Endothelial cell (in vitro differentiated cells): ENCODE results near the gene TBC1D5. TPM values are rescaled to one million over a fixed set of nuclear protein-coding genes. Genes with fewer than 3 reads are reported as not detected.
"Not testable (repeated sequence)": the region's sequence is repeated elsewhere in the genome, so short reads cannot be mapped to it uniquely, and the experiment has no call there.

Source experiments
- DNase-seq: peaks from one replicate; pipeline ENCODE4 v3.0.0; 2021; ENCODE audit warnings: low spot score
- H3K27ac Mint-ChIP-seq: one replicate; pipeline ENCODE4 v1.8.0; 2021; ENCODE audit warnings: mixed read lengths, inconsistent platforms; ENCODE audit not compliant: unreplicated experiment
- H3K27me3 Mint-ChIP-seq: one replicate; pipeline ENCODE4 v1.8.0; 2021; ENCODE audit warnings: mild to moderate bottlenecking, moderate library complexity, mixed read lengths, inconsistent platforms; ENCODE audit not compliant: unreplicated experiment
- H3K36me3 Mint-ChIP-seq: one replicate; pipeline ENCODE4 v1.8.0; 2021; ENCODE audit warnings: mild to moderate bottlenecking, low read depth, mixed read lengths, inconsistent platforms; ENCODE audit not compliant: unreplicated experiment
- H3K4me1 Mint-ChIP-seq: one replicate; pipeline ENCODE4 v1.8.0; 2021; ENCODE audit warnings: mild to moderate bottlenecking, mixed read lengths, inconsistent platforms; ENCODE audit not compliant: unreplicated experiment
- H3K4me3 Mint-ChIP-seq: one replicate; pipeline ENCODE4 v1.8.0; 2021; ENCODE audit warnings: mild to moderate bottlenecking, mixed read lengths, inconsistent platforms; ENCODE audit not compliant: unreplicated experiment
- H3K9me3 Mint-ChIP-seq: one replicate; pipeline ENCODE4 v1.8.0; 2021; ENCODE audit warnings: mixed read lengths, inconsistent platforms; ENCODE audit not compliant: unreplicated experiment
- total RNA-seq: library from RNA; stranded (reverse); fragmentation: NEBNext Ultra II Directional; extraction: Animal tissue kit (Norgen Biotek cat#: 25700); gene quantifications from one replicate; pipeline ENCODE4 v1.2.1, GENCODE V29; 2021; ENCODE audit not compliant: unreplicated experiment
- TF ChIP-seq, protein P1 (sequence below): fragments of 200-600 bp; sonication (generic); IDR thresholded peaks from one replicate; pipeline ENCODE4 v1.5.0; 2021; ENCODE audit warnings: antibody characterized with exemption; ENCODE audit not compliant: unreplicated experiment

TBC1D5 gene
- total RNA-seq, 1 donor from 2014 or later = 48.2 TPM

DNA sequence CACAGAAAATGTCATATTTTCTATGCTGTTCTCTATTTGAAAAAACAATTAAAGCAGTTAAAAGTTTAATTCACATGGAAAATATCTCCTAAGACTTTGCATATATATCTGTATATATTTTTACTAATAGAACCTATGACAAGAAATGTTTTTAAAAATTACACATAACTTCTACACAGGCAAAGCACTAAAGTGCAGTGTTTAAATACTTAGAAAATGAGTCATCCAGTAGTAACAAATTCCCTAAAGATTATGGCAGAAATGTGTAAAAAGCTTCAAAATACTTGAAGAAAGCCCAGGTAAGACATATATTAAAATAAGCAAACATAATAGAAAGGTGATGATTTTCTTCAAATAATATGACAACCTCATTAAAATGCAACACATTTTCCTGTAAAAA lies 236.6 kb downstream of the TBC1D5 start:
- DNase-seq = no peak

GRCh38 chr3:17501745-17502144 lies 240.7 kb downstream of the TBC1D5 start:
- H3K36me3 Mint-ChIP-seq = no peaks in the 10 kb centered on the region
- H3K4me3 Mint-ChIP-seq = no peak overlapping the region
- H3K27ac Mint-ChIP-seq = no peak overlapping the region
- no peaks in the 10 kb centered on the region for H3K9me3 Mint-ChIP-seq
- TF ChIP-seq, protein P1, sequence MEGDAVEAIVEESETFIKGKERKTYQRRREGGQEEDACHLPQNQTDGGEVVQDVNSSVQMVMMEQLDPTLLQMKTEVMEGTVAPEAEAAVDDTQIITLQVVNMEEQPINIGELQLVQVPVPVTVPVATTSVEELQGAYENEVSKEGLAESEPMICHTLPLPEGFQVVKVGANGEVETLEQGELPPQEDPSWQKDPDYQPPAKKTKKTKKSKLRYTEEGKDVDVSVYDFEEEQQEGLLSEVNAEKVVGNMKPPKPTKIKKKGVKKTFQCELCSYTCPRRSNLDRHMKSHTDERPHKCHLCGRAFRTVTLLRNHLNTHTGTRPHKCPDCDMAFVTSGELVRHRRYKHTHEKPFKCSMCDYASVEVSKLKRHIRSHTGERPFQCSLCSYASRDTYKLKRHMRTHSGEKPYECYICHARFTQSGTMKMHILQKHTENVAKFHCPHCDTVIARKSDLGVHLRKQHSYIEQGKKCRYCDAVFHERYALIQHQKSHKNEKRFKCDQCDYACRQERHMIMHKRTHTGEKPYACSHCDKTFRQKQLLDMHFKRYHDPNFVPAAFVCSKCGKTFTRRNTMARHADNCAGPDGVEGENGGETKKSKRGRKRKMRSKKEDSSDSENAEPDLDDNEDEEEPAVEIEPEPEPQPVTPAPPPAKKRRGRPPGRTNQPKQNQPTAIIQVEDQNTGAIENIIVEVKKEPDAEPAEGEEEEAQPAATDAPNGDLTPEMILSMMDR = no peak
- H3K27me3 Mint-ChIP-seq = no peaks in the 10 kb centered on the region
- H3K4me1 Mint-ChIP-seq = no peaks in the 10 kb centered on the region
- no peak for DNase-seq

More for the DNA sequence above, 236.6 kb downstream of the TBC1D5 start:
- Mint-ChIP-seq H3K4me3 (no peak overlapping the region), H3K4me1 (peaks cover 2% of the 10 kb centered on the region), H3K27me3 (peaks cover 2% of the 10 kb centered on the region), H3K36me3 (no peaks in the 10 kb centered on the region), H3K9me3 (no peaks in the 10 kb centered on the region), H3K27ac (no peak overlapping the region)
- TF ChIP-seq, protein P1 = no peak

DNA sequence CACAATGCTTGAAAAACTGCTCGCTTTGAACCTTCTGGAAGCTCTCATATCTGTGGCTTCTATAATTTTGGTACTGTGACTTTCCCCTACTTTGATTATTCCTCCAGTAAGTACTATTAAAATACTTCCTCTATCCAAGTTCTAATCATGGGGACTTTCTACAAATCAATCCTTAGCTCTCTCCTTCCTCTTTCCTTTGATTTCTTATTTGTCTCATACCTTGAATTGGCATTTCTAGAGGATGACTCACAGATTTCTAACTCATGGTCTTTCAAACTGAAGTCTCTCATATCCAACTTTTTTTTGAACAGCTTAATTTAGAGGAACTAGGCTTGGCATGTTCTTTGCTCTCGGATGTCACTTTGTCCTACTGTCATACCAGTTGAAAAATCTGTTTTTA lies 241.8 kb downstream of the TBC1D5 start:
- Mint-ChIP-seq H3K27me3 (no peaks in the 10 kb centered on the region), H3K36me3 (no peaks in the 10 kb centered on the region), H3K4me1 (no peaks in the 10 kb centered on the region), H3K9me3 (no peaks in the 10 kb centered on the region), H3K4me3 (no peak overlapping the region), H3K27ac (no peak overlapping the region)
- TF ChIP-seq, protein P1 = no peak
- DNase-seq = no peak

GRCh38 chr3:17494117-17494809 lies 248.2 kb downstream of the TBC1D5 start:
- no peaks in the 10 kb centered on the region for H3K9me3 Mint-ChIP-seq
- H3K27me3 Mint-ChIP-seq = peaks cover 9% of the 10 kb centered on the region
- no peak for DNase-seq
- no peak overlapping the region for H3K27ac Mint-ChIP-seq
- H3K36me3 Mint-ChIP-seq = peaks cover 11% of the 10 kb centered on the region
- TF ChIP-seq, protein P1 = no peak
- no peaks in the 10 kb centered on the region for H3K4me1 Mint-ChIP-seq
- no peak overlapping the region for H3K4me3 Mint-ChIP-seq

GRCh38 chr3:17491601-17492000 lies 250.8 kb downstream of the TBC1D5 start:
- DNase-seq = no peak
- H3K36me3 Mint-ChIP-seq = peaks cover 11% of the 10 kb centered on the region
- H3K27me3 Mint-ChIP-seq = peaks cover 10% of the 10 kb centered on the region
- H3K27ac Mint-ChIP-seq = no peak overlapping the region
- TF ChIP-seq, protein P1 = no peak
- H3K9me3 Mint-ChIP-seq = no peaks in the 10 kb centered on the region
- no peaks in the 10 kb centered on the region for H3K4me1 Mint-ChIP-seq
- H3K4me3 Mint-ChIP-seq = no peak overlapping the region

- Mint-ChIP-seq H3K27me3 (peaks cover 10% of the 10 kb centered on the region), H3K36me3 (peaks cover 11% of the 10 kb centered on the region)
- H3K4me1 Mint-ChIP-seq, H3K27ac Mint-ChIP-seq, H3K4me3 Mint-ChIP-seq, H3K9me3 Mint-ChIP-seq, DNase-seq: not testable (repeated sequence)
These were observed 251.2 kb downstream of the TBC1D5 start for GRCh38 chr3:17491190-17491589.
